Stomach (tissue), 9 donors: ENCODE results near the gene TYW5. TPM values are rescaled to one million over a fixed set of nuclear protein-coding genes. Genes with fewer than 3 reads are reported as not detected.

ENCODE experiments used
- DNase-seq, 2 donors: peaks; one replicate each; pipeline versions ENCODE4 v3.0.0 to v3.0.0-alpha.2; 2013 to 2019
- H3K27ac ChIP-seq, 5 donors: fragments of 200-600 bp in 4 of 5; sonication (generic) in 4 of 5; one replicate each; pipeline ENCODE4 v1.5.1; 2013 to 2019; ENCODE audit warnings: mild to moderate bottlenecking in 1 of 5, moderate library complexity in 1 of 5
- H3K27me3 ChIP-seq, 3 donors: fragments of 200-600 bp; sonication (generic); one replicate each; pipeline ENCODE4 v1.5.1; 2017 to 2019; ENCODE audit warnings: mixed run types in 1 of 3
- H3K36me3 ChIP-seq, 4 donors: fragments of 200-600 bp; sonication (generic); 1 replicate in 3 of 4; 2 replicates in 1 of 4; pipeline ENCODE4 v1.5.1; 2016 to 2019
- H3K4me1 ChIP-seq, 4 donors: fragments of 200-600 bp; sonication (generic); one replicate each; pipeline ENCODE4 v1.5.1; 2016 to 2019
- H3K4me3 ChIP-seq, 4 donors: fragments of 200-600 bp; sonication (generic) in 3 of 4; one replicate each; pipeline ENCODE4 v1.5.1; 2016 to 2019; ENCODE audit warnings: mild to moderate bottlenecking in 1 of 4
- H3K9me3 ChIP-seq, 4 donors: fragments of 200-600 bp; sonication (generic); one replicate each; pipeline ENCODE4 v1.5.1; 2016 to 2019
- EP300 ChIP-seq: sonication (generic); formaldehyde crosslinking; IDR thresholded peaks from one replicate; pipeline ENCODE4 v1.6.1; 2017; ENCODE audit warnings: antibody characterized with exemption
- POLR2A ChIP-seq, 4 donors: fragments of 450-650 bp; IDR thresholded peaks; one replicate each; pipeline ENCODE4 v1.6.1; 2016; ENCODE audit warnings: antibody characterized with exemption in 4 of 4, control low read depth in 2 of 4, mild to moderate bottlenecking in 1 of 4, moderate library complexity in 1 of 4
- POLR2AphosphoS5 ChIP-seq, 3 donors: sonication (generic); formaldehyde crosslinking; IDR thresholded peaks; one replicate each; pipeline ENCODE4 v1.6.1; 2016; ENCODE audit warnings: antibody characterized with exemption in 3 of 3
- WGBS, 5 donors: extraction: QIAGEN DNeasy Blood & Tissue Kit in 3 of 5; methylation state at CpG; one replicate each; pipeline versions ENCODE4 v1.1.5 to v1.1.7; 2013 to 2018; 5-methylcytosine and 5-hydroxymethylcytosine counted together
- intact Hi-C: fragments of 100-400 bp; cut with DNase I; formaldehyde crosslinking; loops from one replicate; pipeline ENCODE4 v1.15.1; 2023; ENCODE audit warnings: low total_unique reads
- polyA plus RNA-seq, 3 donors: library from polyadenylated mRNA; stranded (reverse); fragments of 200-250 nt; gene quantifications; one replicate each; pipeline ENCODE4 v1.2.3, GENCODE V29; 2013
- total RNA-seq, 5 donors: library from RNA; depleted of rRNA; stranded (reverse); fragments of >200 nt; gene quantifications; one replicate each; pipeline versions ENCODE4 v1.1.0 to v1.2.3, GENCODE V29; 2014 to 2016
- TF ChIP-seq, protein P1 (sequence below), 7 experiments: fragments of 450-650 bp in 4 of 7; fragments of 200-600 bp in 3 of 7; sonication (generic) in 3 of 7; IDR thresholded peaks; one replicate each; pipeline ENCODE4 v1.5.1; 2016 to 2019; ENCODE audit warnings: antibody characterized with exemption in 7 of 7, control low read depth in 2 of 7, mild to moderate bottlenecking in 1 of 7
- donor health status: healthy with polysubstance abuse.
- donor health status: Bipolar disorder and iron deficiency.
- donor health status: healthy.

Gene TYW5
- total and polyA plus RNA-seq, 8 donors = 1.2 to 25.3 (median 3.8) TPM

DNA sequence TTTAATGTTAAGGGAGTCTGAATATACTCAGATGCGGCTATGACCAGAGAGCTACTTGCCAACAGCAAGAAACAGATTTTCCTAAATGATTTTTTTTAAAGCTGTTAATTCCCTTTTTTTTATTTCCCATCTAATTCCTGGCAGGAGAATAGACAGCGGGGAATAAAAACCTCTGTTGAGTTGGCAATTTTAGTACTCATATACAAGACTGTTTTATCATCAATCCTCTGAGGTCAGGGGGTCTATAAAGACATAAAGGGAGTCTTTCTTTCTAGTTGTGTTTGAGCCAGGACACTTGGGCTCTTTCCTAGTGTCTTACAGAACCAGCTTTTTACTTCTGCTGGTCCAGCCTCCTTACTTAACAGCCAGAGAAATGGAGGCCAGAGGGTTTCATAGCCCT is 29.5 kb upstream of the TYW5 start:
- H3K4me3 ChIP-seq = no peak overlapping the region
- H3K27me3 ChIP-seq = no peaks in the 10 kb centered on the region
- H3K36me3 ChIP-seq = no peaks in the 10 kb centered on the region
- DNase-seq = peak in 1 of 2 donors; percentile 78
- H3K27ac ChIP-seq = no peak overlapping the region
- no peaks in the 10 kb centered on the region for H3K9me3 ChIP-seq
- peaks cover 0 to 12% (median 5%) of the 10 kb centered on the region in 4 donors for H3K4me1 ChIP-seq
- TF ChIP-seq, protein P1, sequence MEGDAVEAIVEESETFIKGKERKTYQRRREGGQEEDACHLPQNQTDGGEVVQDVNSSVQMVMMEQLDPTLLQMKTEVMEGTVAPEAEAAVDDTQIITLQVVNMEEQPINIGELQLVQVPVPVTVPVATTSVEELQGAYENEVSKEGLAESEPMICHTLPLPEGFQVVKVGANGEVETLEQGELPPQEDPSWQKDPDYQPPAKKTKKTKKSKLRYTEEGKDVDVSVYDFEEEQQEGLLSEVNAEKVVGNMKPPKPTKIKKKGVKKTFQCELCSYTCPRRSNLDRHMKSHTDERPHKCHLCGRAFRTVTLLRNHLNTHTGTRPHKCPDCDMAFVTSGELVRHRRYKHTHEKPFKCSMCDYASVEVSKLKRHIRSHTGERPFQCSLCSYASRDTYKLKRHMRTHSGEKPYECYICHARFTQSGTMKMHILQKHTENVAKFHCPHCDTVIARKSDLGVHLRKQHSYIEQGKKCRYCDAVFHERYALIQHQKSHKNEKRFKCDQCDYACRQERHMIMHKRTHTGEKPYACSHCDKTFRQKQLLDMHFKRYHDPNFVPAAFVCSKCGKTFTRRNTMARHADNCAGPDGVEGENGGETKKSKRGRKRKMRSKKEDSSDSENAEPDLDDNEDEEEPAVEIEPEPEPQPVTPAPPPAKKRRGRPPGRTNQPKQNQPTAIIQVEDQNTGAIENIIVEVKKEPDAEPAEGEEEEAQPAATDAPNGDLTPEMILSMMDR (IDR thresholded peaks at IDR 0.05) = no peak
- no peak for TF ChIP-seq EP300
- 82 to 94% (median 88%) methylated on average over 2 of the region's 2 CpGs for WGBS, 5 donors
- intact Hi-C loops = loop anchor here (5.0 kb wide), 1 partner anchor 498 kb away; no protein-coding TSS in a partner anchor

DNA sequence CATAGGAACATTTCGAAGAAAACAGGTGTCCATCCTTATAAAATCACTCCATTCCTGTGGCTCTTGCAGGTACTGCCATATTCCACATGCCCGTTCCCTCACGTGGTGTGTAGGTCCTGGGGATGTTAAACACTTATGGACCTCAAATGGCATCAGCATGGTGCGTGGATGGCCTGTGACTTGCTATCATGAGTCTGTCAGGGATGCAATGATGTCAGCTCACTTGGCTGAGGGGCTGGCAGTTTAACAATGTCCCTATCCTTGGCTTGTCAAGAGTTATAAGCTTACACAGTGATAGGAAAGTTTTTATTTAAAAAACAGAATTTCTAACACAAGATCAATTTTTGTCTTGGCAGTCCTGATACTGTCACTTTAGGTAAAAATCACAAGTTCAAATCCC is 28.9 kb upstream of the TYW5 start:
- intact Hi-C loops = loop anchor here (5.0 kb wide), 1 partner anchor 498 kb away; no protein-coding TSS in a partner anchor

DNA sequence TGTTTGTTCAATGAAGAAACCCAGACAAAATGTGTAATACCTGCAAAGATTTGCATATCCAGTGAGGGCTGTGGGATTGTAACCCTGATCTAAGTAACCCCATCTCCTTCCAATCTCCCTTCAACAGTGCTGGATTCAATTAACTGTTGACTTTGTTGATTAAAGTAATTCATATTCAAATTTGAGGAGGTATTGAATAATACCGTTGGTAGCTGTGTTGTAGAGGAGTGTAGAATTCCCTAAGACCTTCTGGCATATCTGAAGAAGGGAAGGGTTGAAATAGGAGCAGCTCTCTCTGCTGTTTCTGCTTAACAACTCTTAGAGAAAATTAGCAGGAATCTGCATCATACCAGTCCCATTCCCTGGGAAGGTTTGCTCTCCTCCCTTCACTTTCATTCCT is 28.2 kb upstream of the TYW5 start:
- DNase-seq = no peak
- intact Hi-C loops = loop anchor here (5.0 kb wide), 1 partner anchor 499 kb away; no protein-coding TSS in a partner anchor

More for the DNA sequence above, 28.9 kb upstream of the TYW5 start:
- H3K9me3 ChIP-seq = no peaks in the 10 kb centered on the region
- WGBS, 5 donors = 66 to 91% (median 85%) methylated on average over 4 of the region's 4 CpGs
- no peak overlapping the region for H3K4me3 ChIP-seq
- H3K4me1 ChIP-seq = peaks cover 0 to 17% (median 9%) of the 10 kb centered on the region in 4 donors
- H3K27ac ChIP-seq = no peak overlapping the region
- TF ChIP-seq, protein P1 (IDR thresholded peaks at IDR 0.05) = no peak
- TF ChIP-seq EP300 (no peak), POLR2AphosphoS5 (IDR thresholded peaks at IDR 0.05) (no peak), POLR2A (IDR thresholded peaks at IDR 0.05) (no peak)
- DNase-seq = no peak
- no peaks in the 10 kb centered on the region for H3K36me3 ChIP-seq
- no peaks in the 10 kb centered on the region for H3K27me3 ChIP-seq

DNA sequence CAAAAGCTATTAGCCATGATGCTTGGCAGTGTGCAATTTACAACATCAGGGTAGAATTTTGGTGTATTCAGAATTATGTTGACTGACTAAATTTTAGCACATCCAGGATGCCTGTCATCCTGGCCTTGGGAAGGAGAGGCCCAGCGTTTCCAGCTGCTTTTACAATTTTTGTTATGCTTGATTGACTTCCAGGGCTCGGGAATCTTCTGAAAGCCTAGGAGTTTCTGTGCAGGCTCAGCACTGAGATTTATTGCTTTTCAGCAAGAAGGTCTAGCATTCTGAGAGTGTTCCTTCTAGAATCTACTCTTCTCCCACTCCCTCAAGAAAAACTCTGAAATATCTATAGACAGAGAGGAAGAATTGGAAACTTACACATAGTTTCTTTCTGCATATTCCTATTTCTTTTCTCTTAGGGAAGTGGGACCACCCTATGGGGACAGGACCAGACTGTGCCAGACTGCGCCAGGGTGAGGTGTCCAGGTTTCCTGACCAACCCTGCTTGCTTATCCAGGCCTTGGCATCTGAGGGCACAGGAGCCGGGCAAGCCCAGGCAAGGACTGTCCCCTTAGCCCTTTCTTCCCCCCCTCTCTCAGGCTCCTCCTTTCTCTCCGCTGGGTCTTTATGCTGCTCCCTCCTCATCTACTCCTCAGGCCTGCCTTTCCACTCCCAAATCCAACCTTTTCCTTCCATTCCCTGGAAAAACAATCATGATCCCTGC is 27.0 kb upstream of the TYW5 start:
- Histone ChIP-seq H3K27ac (no peak overlapping the region), H3K9me3 (no peaks in the 10 kb centered on the region), H3K36me3 (no peaks in the 10 kb centered on the region), H3K4me1 (peaks cover 0 to 22% (median 10%) of the 10 kb centered on the region in 4 donors), H3K4me3 (no peak overlapping the region), H3K27me3 (no peaks in the 10 kb centered on the region)
- WGBS, 5 donors = 80 to 88% (median 83%) methylated on average over 5 of the region's 5 CpGs
- intact Hi-C loops = loop anchor here (5.0 kb wide), 1 partner anchor 500 kb away; no protein-coding TSS in a partner anchor
- no peak for DNase-seq
- TF ChIP-seq EP300 (no peak), POLR2AphosphoS5 (IDR thresholded peaks at IDR 0.05) (no peak), POLR2A (IDR thresholded peaks at IDR 0.05) (no peak)
- TF ChIP-seq, protein P1 (IDR thresholded peaks at IDR 0.05) = no peak

More for the DNA sequence above, 28.2 kb upstream of the TYW5 start:
- 35 to 56% (median 41%) methylated on average over 1 of the region's 1 CpG for WGBS, 5 donors
- Histone ChIP-seq H3K9me3 (no peaks in the 10 kb centered on the region), H3K4me1 (peaks cover 0 to 17% (median 12%) of the 10 kb centered on the region in 4 donors), H3K36me3 (no peaks in the 10 kb centered on the region), H3K27ac (no peak overlapping the region), H3K4me3 (no peak overlapping the region), H3K27me3 (no peaks in the 10 kb centered on the region)
- no peak for TF ChIP-seq EP300
- no peak for TF ChIP-seq POLR2AphosphoS5 (IDR thresholded peaks at IDR 0.05)
- no peak for TF ChIP-seq POLR2A (IDR thresholded peaks at IDR 0.05)
- TF ChIP-seq, protein P1 (IDR thresholded peaks at IDR 0.05) = no peak
